Panc1 (cell line): ENCODE measurements around the gene AGGF1. TPM values are rescaled to one million over a fixed set of nuclear protein-coding genes. Genes with fewer than 3 reads are reported as not detected.

Experiments
- ATAC-seq: fragments of 200-7000 bp; cut with Tn5 transposase; 2 replicates; pipeline ENCODE4 v1.9.1; 2020; ENCODE audit warnings: mild to moderate bottlenecking, moderate library complexity
- BruUV-seq: library from RNA; stranded (reverse); fragments of 400-500 nt; replicated peaks from 2 replicates; lab custom pipeline; 2021; lab: Mats Ljungman, UMichigan
- CTCF ChIA-PET: fragments of 300-600 bp; sonication (Branson Sonifier 250); formaldehyde crosslinking; loops from one replicate; lab custom pipeline; 2022; ENCODE audit warnings: antibody characterized with exemption; lab: Charles Lee
- POLR2A ChIA-PET: fragments of 300-600 bp; sonication (Branson Sonifier 250); formaldehyde crosslinking; loops from one replicate; lab custom pipeline; 2022; ENCODE audit warnings: antibody characterized with exemption; lab: Charles Lee
- DNase-seq: peaks from one replicate; pipeline ENCODE4 v3.0.0-alpha.2; 2010; ENCODE audit warnings: low read depth, low spot score
- H3K27ac ChIP-seq: 2 replicates; pipeline ENCODE4 v1.5.1; 2011; ENCODE audit warnings: mild to moderate bottlenecking, low read length, inconsistent platforms
- H3K27me3 ChIP-seq: fragments of 200-500 bp; sonication (Bioruptor generic); 2 replicates; pipeline ENCODE4 v1.6.0; 2014; ENCODE audit warnings: low read length, inconsistent platforms; ENCODE audit not compliant: control insufficient read depth, insufficient read depth
- H3K36me3 ChIP-seq: fragments of 200-500 bp; sonication (Bioruptor generic); 2 replicates; pipeline ENCODE4 v1.5.1; 2014; ENCODE audit warnings: inconsistent platforms, mild to moderate bottlenecking, low read length, moderate library complexity; ENCODE audit not compliant: control insufficient read depth, insufficient read depth
- H3K4me1 ChIP-seq: 2 replicates; pipeline ENCODE4 v1.5.1; 2011; ENCODE audit warnings: inconsistent platforms, mild to moderate bottlenecking, low read length, moderate library complexity; ENCODE audit not compliant: control insufficient read depth, insufficient read depth
- H3K4me3 ChIP-seq, 2 experiments: 2 replicates each; pipeline ENCODE4 v1.5.1; 2011 to 2012; ENCODE audit warnings: low read depth in 2 of 2, low read length in 2 of 2, mild to moderate bottlenecking in 2 of 2, inconsistent platforms in 1 of 2, moderate library complexity in 1 of 2
- H3K9me3 ChIP-seq: fragments of 200-500 bp; sonication (Bioruptor generic); 2 replicates; pipeline ENCODE4 v1.5.1; 2014; ENCODE audit warnings: low read depth, mild to moderate bottlenecking, inconsistent platforms, low read length, moderate library complexity; ENCODE audit not compliant: control insufficient read depth, insufficient read depth
- POLR2AphosphoS5 ChIP-seq: IDR thresholded peaks from 2 replicates; pipeline ENCODE4 v1.6.1; 2012; ENCODE audit warnings: mild to moderate bottlenecking, low read depth, low read length, moderate library complexity
- SIN3A ChIP-seq: IDR thresholded peaks from 2 replicates; pipeline ENCODE4 v1.6.1; 2012; ENCODE audit warnings: low read depth, mild to moderate bottlenecking, low read length, moderate library complexity, borderline replicate concordance; ENCODE audit not compliant: insufficient read depth
- TCF7L2 ChIP-seq: IDR thresholded peaks from 2 replicates; pipeline ENCODE4 v1.6.1; 2011; ENCODE audit warnings: mild to moderate bottlenecking, low read depth, low read length, inconsistent platforms
- in situ Hi-C: cut with HindIII; loops from 2 replicates; pipeline ENCODE4 v1.10.0; 2016; ENCODE audit warnings: low sequenced_read_pairs, low pct_unique_long_range_greater_than_20kb
- intact Hi-C: fragments of 100-400 bp; cut with micrococcal nuclease; formaldehyde crosslinking; loops from one replicate; pipeline ENCODE4 v1.10.0; 2022; ENCODE audit not compliant: unreplicated experiment
- total RNA-seq: library from RNA; stranded (reverse); gene quantifications from one replicate; pipeline ENCODE4 v1.2.1, GENCODE V29; 2021; ENCODE audit not compliant: unreplicated experiment
- TF ChIP-seq, protein P1 (sequence below): fragments of 450-650 bp; IDR thresholded peaks from 2 replicates; pipeline ENCODE4 v1.5.1; 2017; ENCODE audit warnings: mild to moderate bottlenecking
- TF ChIP-seq, protein P2 (sequence below), 2 experiments: IDR thresholded peaks; 2 replicates each; pipeline ENCODE4 v1.6.1; 2011 to 2012; ENCODE audit warnings: low read depth in 2 of 2, control low read depth in 1 of 2, low read length in 1 of 2, mild to moderate bottlenecking in 1 of 2, moderate library complexity in 1 of 2; ENCODE audit not compliant: insufficient read depth in 1 of 2

The AGGF1 gene
- total RNA-seq, 1 experiment from 2014 or later = 23.1 TPM

DNA sequence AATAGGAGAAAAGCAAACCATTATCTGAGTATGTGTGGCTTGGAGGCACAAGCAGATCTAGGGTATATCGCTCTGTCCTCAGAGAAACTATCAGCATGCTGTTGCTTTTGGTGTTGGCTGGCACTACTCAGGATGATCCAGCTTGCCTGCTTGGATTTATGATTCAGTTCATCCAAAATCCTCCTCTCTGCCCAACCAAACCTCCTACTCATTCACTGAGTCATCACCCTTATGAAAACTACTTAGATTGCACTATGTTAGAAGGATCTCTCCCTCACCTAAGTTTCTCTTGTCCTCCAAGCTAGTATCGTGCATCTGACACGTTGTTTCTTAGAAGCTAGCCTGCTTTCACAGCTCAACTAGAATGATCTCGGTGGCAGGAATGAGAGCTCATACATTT lies 71.1 kb downstream of the AGGF1 start:
- intact Hi-C loops (no loop called here), in situ Hi-C loops (no loop called here)
- no peak overlapping the region for H3K27ac ChIP-seq
- H3K36me3 ChIP-seq = no peaks in the 10 kb centered on the region
- CTCF ChIA-PET = no interaction called here
- DNase-seq = no peak
- no peak for TF ChIP-seq SIN3A
- no peak for TF ChIP-seq POLR2AphosphoS5
- no peak for TF ChIP-seq TCF7L2
- TF ChIP-seq, protein P1, sequence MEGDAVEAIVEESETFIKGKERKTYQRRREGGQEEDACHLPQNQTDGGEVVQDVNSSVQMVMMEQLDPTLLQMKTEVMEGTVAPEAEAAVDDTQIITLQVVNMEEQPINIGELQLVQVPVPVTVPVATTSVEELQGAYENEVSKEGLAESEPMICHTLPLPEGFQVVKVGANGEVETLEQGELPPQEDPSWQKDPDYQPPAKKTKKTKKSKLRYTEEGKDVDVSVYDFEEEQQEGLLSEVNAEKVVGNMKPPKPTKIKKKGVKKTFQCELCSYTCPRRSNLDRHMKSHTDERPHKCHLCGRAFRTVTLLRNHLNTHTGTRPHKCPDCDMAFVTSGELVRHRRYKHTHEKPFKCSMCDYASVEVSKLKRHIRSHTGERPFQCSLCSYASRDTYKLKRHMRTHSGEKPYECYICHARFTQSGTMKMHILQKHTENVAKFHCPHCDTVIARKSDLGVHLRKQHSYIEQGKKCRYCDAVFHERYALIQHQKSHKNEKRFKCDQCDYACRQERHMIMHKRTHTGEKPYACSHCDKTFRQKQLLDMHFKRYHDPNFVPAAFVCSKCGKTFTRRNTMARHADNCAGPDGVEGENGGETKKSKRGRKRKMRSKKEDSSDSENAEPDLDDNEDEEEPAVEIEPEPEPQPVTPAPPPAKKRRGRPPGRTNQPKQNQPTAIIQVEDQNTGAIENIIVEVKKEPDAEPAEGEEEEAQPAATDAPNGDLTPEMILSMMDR = no peak
- no peak overlapping the region for H3K4me3 ChIP-seq
- POLR2A ChIA-PET = no interaction called here
- no peaks in the 10 kb centered on the region for H3K9me3 ChIP-seq
- H3K27me3 ChIP-seq = no peaks in the 10 kb centered on the region
- BruUV-seq = no TSS peak
- no peak for ATAC-seq
- H3K4me1 ChIP-seq = no peaks in the 10 kb centered on the region

GRCh38 chr5:77102549-77102948 lies 72.3 kb downstream of the AGGF1 start:
- TF ChIP-seq, protein P2, sequence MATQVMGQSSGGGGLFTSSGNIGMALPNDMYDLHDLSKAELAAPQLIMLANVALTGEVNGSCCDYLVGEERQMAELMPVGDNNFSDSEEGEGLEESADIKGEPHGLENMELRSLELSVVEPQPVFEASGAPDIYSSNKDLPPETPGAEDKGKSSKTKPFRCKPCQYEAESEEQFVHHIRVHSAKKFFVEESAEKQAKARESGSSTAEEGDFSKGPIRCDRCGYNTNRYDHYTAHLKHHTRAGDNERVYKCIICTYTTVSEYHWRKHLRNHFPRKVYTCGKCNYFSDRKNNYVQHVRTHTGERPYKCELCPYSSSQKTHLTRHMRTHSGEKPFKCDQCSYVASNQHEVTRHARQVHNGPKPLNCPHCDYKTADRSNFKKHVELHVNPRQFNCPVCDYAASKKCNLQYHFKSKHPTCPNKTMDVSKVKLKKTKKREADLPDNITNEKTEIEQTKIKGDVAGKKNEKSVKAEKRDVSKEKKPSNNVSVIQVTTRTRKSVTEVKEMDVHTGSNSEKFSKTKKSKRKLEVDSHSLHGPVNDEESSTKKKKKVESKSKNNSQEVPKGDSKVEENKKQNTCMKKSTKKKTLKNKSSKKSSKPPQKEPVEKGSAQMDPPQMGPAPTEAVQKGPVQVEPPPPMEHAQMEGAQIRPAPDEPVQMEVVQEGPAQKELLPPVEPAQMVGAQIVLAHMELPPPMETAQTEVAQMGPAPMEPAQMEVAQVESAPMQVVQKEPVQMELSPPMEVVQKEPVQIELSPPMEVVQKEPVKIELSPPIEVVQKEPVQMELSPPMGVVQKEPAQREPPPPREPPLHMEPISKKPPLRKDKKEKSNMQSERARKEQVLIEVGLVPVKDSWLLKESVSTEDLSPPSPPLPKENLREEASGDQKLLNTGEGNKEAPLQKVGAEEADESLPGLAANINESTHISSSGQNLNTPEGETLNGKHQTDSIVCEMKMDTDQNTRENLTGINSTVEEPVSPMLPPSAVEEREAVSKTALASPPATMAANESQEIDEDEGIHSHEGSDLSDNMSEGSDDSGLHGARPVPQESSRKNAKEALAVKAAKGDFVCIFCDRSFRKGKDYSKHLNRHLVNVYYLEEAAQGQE (IDR thresholded peaks at IDR 0.05; ENCODE audit: insufficient read depth in 1 of 2, low read depth in 2 of 2, low read length in 1 of 2) = no peak
- TF ChIP-seq TCF7L2 (no peak), SIN3A (no peak), POLR2AphosphoS5 (no peak)
- TF ChIP-seq, protein P1 = no peak
- DNase-seq (no peak), ATAC-seq (no peak)
- no peak overlapping the region for H3K27ac ChIP-seq
- no TSS peak for BruUV-seq
- no peaks in the 10 kb centered on the region for H3K9me3 ChIP-seq
- H3K4me3 ChIP-seq = no peak overlapping the region
- in situ Hi-C loops (no loop called here), intact Hi-C loops (no loop called here)
- CTCF ChIA-PET = interaction anchor here (0.7 kb wide), 1 partner anchor 108 kb away, joined by 4 read pairs; the partner anchor contains the start of gene PDE8B
- no peaks in the 10 kb centered on the region for H3K27me3 ChIP-seq
- no peaks in the 10 kb centered on the region for H3K4me1 ChIP-seq
- POLR2A ChIA-PET = no interaction called here
- H3K36me3 ChIP-seq = no peaks in the 10 kb centered on the region
